ENCODE results near the gene STYX. TPM values are rescaled to one million over a fixed set of nuclear protein-coding genes. Genes with fewer than 3 reads are reported as not detected.

STYX gene
- polyA plus RNA-seq, 1 donor from 2014 or later = 15.1 TPM

DNA sequence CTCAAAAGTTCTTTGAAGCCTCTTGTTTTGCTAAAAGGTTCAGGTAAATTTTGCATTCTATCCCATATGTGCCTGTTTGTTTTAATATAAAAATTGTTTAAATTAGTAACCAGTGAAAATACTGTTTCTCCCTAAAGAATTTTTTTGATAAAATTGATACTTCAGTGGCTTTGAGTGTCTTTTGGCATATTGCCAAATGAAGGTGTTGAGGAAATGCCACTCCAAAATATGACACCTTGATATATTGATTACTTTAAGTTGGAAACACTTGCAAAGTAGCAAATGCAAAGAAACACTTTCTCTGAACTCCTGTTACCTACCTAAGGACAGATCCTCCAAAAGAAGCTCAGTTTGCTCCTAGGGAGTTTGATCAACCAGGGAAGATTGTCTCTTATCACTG lies 8.4 kb downstream of the STYX start:
- no peak overlapping the region for H3K4me2 ChIP-seq (ENCODE audit: low read length)
- H3K9ac ChIP-seq (ENCODE audit: low read length) = no peak overlapping the region
- H3K79me2 ChIP-seq (replicated peaks; ENCODE audit: insufficient read depth, low read length) = peaks cover 37% of the 10 kb centered on the region
- no peaks in the 10 kb centered on the region for H3K9me3 ChIP-seq (ENCODE audit: low read length)
- no peaks in the 10 kb centered on the region for H3K36me3 ChIP-seq (ENCODE audit: insufficient read depth, low read length)
- H3F3A ChIP-seq (ENCODE audit: insufficient read depth, low read length, poor library complexity, severe bottlenecking) = no peaks in the 10 kb centered on the region
- TF ChIP-seq RAD21 (conservative IDR thresholded peaks at IDR 0.05) (no peak), MXI1 (conservative IDR thresholded peaks at IDR 0.05; ENCODE audit: poor library complexity, severe bottlenecking) (no peak), EP300 (conservative IDR thresholded peaks at IDR 0.05; ENCODE audit: poor library complexity, severe bottlenecking) (no peak), EZH2 (IDR thresholded peaks at IDR 0.05; ENCODE audit: borderline replicate concordance, insufficient read depth, low read length, poor library complexity, severe bottlenecking) (no peak), SMC3 (conservative IDR thresholded peaks at IDR 0.05; ENCODE audit: poor library complexity) (no peak), TAF1 (IDR thresholded peaks at IDR 0.05; ENCODE audit: low read depth) (no peak), POLR2AphosphoS5 (IDR thresholded peaks at IDR 0.05) (no peak)
- TF ChIP-seq, protein P1, sequence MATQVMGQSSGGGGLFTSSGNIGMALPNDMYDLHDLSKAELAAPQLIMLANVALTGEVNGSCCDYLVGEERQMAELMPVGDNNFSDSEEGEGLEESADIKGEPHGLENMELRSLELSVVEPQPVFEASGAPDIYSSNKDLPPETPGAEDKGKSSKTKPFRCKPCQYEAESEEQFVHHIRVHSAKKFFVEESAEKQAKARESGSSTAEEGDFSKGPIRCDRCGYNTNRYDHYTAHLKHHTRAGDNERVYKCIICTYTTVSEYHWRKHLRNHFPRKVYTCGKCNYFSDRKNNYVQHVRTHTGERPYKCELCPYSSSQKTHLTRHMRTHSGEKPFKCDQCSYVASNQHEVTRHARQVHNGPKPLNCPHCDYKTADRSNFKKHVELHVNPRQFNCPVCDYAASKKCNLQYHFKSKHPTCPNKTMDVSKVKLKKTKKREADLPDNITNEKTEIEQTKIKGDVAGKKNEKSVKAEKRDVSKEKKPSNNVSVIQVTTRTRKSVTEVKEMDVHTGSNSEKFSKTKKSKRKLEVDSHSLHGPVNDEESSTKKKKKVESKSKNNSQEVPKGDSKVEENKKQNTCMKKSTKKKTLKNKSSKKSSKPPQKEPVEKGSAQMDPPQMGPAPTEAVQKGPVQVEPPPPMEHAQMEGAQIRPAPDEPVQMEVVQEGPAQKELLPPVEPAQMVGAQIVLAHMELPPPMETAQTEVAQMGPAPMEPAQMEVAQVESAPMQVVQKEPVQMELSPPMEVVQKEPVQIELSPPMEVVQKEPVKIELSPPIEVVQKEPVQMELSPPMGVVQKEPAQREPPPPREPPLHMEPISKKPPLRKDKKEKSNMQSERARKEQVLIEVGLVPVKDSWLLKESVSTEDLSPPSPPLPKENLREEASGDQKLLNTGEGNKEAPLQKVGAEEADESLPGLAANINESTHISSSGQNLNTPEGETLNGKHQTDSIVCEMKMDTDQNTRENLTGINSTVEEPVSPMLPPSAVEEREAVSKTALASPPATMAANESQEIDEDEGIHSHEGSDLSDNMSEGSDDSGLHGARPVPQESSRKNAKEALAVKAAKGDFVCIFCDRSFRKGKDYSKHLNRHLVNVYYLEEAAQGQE (IDR thresholded peaks at IDR 0.05; ENCODE audit: borderline replicate concordance) = no peak
- TF ChIP-seq, protein P2, sequence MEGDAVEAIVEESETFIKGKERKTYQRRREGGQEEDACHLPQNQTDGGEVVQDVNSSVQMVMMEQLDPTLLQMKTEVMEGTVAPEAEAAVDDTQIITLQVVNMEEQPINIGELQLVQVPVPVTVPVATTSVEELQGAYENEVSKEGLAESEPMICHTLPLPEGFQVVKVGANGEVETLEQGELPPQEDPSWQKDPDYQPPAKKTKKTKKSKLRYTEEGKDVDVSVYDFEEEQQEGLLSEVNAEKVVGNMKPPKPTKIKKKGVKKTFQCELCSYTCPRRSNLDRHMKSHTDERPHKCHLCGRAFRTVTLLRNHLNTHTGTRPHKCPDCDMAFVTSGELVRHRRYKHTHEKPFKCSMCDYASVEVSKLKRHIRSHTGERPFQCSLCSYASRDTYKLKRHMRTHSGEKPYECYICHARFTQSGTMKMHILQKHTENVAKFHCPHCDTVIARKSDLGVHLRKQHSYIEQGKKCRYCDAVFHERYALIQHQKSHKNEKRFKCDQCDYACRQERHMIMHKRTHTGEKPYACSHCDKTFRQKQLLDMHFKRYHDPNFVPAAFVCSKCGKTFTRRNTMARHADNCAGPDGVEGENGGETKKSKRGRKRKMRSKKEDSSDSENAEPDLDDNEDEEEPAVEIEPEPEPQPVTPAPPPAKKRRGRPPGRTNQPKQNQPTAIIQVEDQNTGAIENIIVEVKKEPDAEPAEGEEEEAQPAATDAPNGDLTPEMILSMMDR (IDR thresholded peaks at IDR 0.05; ENCODE audit: poor library complexity, severe bottlenecking) = no peak
- no peaks in the 10 kb centered on the region for H4K20me1 ChIP-seq (ENCODE audit: insufficient read depth)
- no peaks in the 10 kb centered on the region for H3K27me3 ChIP-seq (ENCODE audit: insufficient read depth, low read depth, low read length)
- no peak overlapping the region for H2AFZ ChIP-seq (ENCODE audit: low read depth, low read length)
- H3K4me3 ChIP-seq (ENCODE audit: low read length) = no peak overlapping the region
- no peak overlapping the region for H3K27ac ChIP-seq (ENCODE audit: low read length)
- H3K9me2 ChIP-seq (ENCODE audit: insufficient read depth, low read length) = no peaks in the 10 kb centered on the region

DNA sequence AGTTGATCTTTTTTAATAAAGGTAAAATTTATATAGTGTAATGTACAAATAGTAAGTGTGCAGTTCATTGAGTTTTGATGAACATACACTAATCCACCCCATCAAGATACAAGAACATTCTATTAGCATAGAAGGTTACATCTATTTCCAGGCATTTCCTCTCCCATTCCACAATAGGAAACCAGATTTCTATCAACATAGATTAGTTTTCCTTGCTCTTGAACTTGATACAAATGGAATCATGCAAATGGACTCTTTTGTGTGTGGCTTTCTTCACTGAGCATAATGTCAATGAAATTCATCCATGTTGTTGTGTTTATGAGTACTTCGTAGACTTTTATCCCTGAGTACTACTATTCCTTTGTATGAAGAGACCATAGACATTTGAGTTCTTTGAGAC lies 10.8 kb downstream of the STYX start:
- Histone ChIP-seq H3K27ac (ENCODE audit: low read length) (no peak overlapping the region), H3F3A (ENCODE audit: insufficient read depth, low read length, poor library complexity, severe bottlenecking) (no peaks in the 10 kb centered on the region), H3K4me3 (ENCODE audit: low read length) (no peak overlapping the region), H3K4me2 (ENCODE audit: low read length) (no peak overlapping the region), H3K9ac (ENCODE audit: low read length) (no peak overlapping the region), H3K79me2 (replicated peaks; ENCODE audit: insufficient read depth, low read length) (peaks cover 37% of the 10 kb centered on the region), H4K20me1 (ENCODE audit: insufficient read depth) (no peaks in the 10 kb centered on the region), H3K9me3 (ENCODE audit: low read length) (no peaks in the 10 kb centered on the region), H3K27me3 (ENCODE audit: insufficient read depth, low read depth, low read length) (no peaks in the 10 kb centered on the region), H3K9me2 (ENCODE audit: insufficient read depth, low read length) (no peaks in the 10 kb centered on the region), H3K36me3 (ENCODE audit: insufficient read depth, low read length) (no peaks in the 10 kb centered on the region), H2AFZ (ENCODE audit: low read depth, low read length) (no peak overlapping the region)
- TF ChIP-seq POLR2AphosphoS5 (IDR thresholded peaks at IDR 0.05) (no peak), TAF1 (IDR thresholded peaks at IDR 0.05; ENCODE audit: low read depth) (no peak)

DNA sequence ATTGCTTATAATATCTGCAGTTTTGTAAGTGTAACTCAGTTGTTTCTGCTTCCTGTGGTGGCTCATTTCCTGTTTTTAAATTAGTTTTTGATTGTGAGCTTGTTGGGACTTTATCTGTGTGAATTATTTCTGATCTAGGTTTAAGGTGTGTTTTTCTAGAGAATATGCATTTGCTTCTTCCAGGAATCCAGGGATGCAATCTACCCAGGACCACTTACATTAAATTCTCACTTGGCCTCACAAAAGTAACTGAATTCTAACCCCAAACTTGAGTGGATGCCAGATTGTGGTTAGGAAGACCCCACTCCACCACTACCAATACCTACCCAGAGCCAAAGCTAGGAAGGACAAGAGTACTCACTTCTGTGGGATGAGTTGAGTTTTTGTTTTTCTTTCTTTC lies 11.9 kb downstream of the STYX start:
- H3F3A ChIP-seq (ENCODE audit: insufficient read depth, low read length, poor library complexity, severe bottlenecking) = no peaks in the 10 kb centered on the region
- no peak overlapping the region for H2AFZ ChIP-seq (ENCODE audit: low read depth, low read length)
- no peaks in the 10 kb centered on the region for H3K36me3 ChIP-seq (ENCODE audit: insufficient read depth, low read length)
- H3K4me3 ChIP-seq (ENCODE audit: low read length) = no peak overlapping the region
- H3K79me2 ChIP-seq (replicated peaks; ENCODE audit: insufficient read depth, low read length) = peaks cover 35% of the 10 kb centered on the region
- no peak overlapping the region for H3K9ac ChIP-seq (ENCODE audit: low read length)
- no peaks in the 10 kb centered on the region for H3K9me2 ChIP-seq (ENCODE audit: insufficient read depth, low read length)
- no peak overlapping the region for H3K4me2 ChIP-seq (ENCODE audit: low read length)
- no peaks in the 10 kb centered on the region for H3K9me3 ChIP-seq (ENCODE audit: low read length)
- H4K20me1 ChIP-seq (ENCODE audit: insufficient read depth) = no peaks in the 10 kb centered on the region
- no peak for TF ChIP-seq EZH2 (IDR thresholded peaks at IDR 0.05; ENCODE audit: borderline replicate concordance, insufficient read depth, low read length, poor library complexity, severe bottlenecking)
- no peak for TF ChIP-seq EP300 (conservative IDR thresholded peaks at IDR 0.05; ENCODE audit: poor library complexity, severe bottlenecking)
- no peak for TF ChIP-seq RAD21 (conservative IDR thresholded peaks at IDR 0.05)
- TF ChIP-seq SMC3 (conservative IDR thresholded peaks at IDR 0.05; ENCODE audit: poor library complexity) = no peak
- no peak for TF ChIP-seq POLR2AphosphoS5 (IDR thresholded peaks at IDR 0.05)
- TF ChIP-seq MXI1 (conservative IDR thresholded peaks at IDR 0.05; ENCODE audit: poor library complexity, severe bottlenecking) = no peak
- TF ChIP-seq, protein P1 (IDR thresholded peaks at IDR 0.05; ENCODE audit: borderline replicate concordance) = no peak
- no peak for TF ChIP-seq TAF1 (IDR thresholded peaks at IDR 0.05; ENCODE audit: low read depth)
- TF ChIP-seq, protein P2 (IDR thresholded peaks at IDR 0.05; ENCODE audit: poor library complexity, severe bottlenecking) = no peak
- no peaks in the 10 kb centered on the region for H3K27me3 ChIP-seq (ENCODE audit: insufficient read depth, low read depth, low read length)
- no peak overlapping the region for H3K27ac ChIP-seq (ENCODE audit: low read length)

Data from neural cell (in vitro differentiated cells).